PC-9 (cell line): Measurements from ENCODE around the gene RALGPS2. TPM values are rescaled to one million over a fixed set of nuclear protein-coding genes. Genes with fewer than 3 reads are reported as not detected.
A peak's percentile ranks its signal among the peaks of the same experiment; 100 is the strongest.

Experiments
- BruUV-seq: library from RNA; stranded (reverse); fragments of 400-500 nt; replicated peaks from 2 replicates; lab custom pipeline; 2021; lab: Mats Ljungman, UMichigan
- CTCF ChIA-PET: fragments of 300-600 bp; sonication (Branson Sonifier 250); formaldehyde crosslinking; loops from one replicate; lab custom pipeline; 2022; ENCODE audit warnings: antibody characterized with exemption; lab: Charles Lee
- POLR2A ChIA-PET: fragments of 300-600 bp; sonication (Branson Sonifier 250); formaldehyde crosslinking; loops from one replicate; lab custom pipeline; 2022; ENCODE audit warnings: antibody characterized with exemption; ENCODE audit not compliant: unreplicated experiment; lab: Charles Lee
- DNase-seq, 2 experiments: peaks; one replicate each; pipeline versions ENCODE4 v3.0.0 to v3.0.0-alpha.2; 2015 to 2022; ENCODE audit warnings: mixed read lengths in 1 of 2
- H2AFZ ChIP-seq: fragments of 200-600 bp; sonication (generic); 2 replicates; pipeline ENCODE4 v1.8.1; 2017; ENCODE audit warnings: antibody characterized with exemption
- H3F3A ChIP-seq: fragments of 200-600 bp; sonication (generic); 2 replicates; pipeline ENCODE4 v1.8.1; 2017; ENCODE audit warnings: antibody characterized with exemption, mild to moderate bottlenecking, low read depth; ENCODE audit not compliant: insufficient read depth
- H3K27ac ChIP-seq: fragments of 200-600 bp; sonication (generic); 2 replicates; pipeline ENCODE4 v1.6.1; 2016; ENCODE audit warnings: mixed run types
- H3K27me3 ChIP-seq: fragments of 200-600 bp; sonication (generic); 2 replicates; pipeline ENCODE4 v1.6.1; 2016; ENCODE audit warnings: low read depth, mixed run types; ENCODE audit not compliant: insufficient read depth
- H3K36me3 ChIP-seq: fragments of 200-600 bp; sonication (generic); 2 replicates; pipeline ENCODE4 v1.6.1; 2016; ENCODE audit warnings: low read depth, mixed run types
- H3K4me1 ChIP-seq: fragments of 200-600 bp; sonication (generic); replicated peaks from 2 replicates; pipeline ENCODE4 v1.6.1; 2016; ENCODE audit warnings: mixed run types; ENCODE audit not compliant: insufficient read depth
- H3K4me2 ChIP-seq: fragments of 200-600 bp; sonication (generic); 2 replicates; pipeline ENCODE4 v1.6.1; 2017; ENCODE audit warnings: mixed run types
- H3K4me3 ChIP-seq: fragments of 200-600 bp; sonication (generic); 2 replicates; pipeline ENCODE4 v1.6.1; 2016; ENCODE audit warnings: mixed run types
- H3K79me2 ChIP-seq: fragments of 200-600 bp; sonication (generic); 2 replicates; pipeline ENCODE4 v1.6.1; 2017; ENCODE audit warnings: low read depth, mixed run types
- H3K9me2 ChIP-seq: fragments of 200-600 bp; sonication (generic); 2 replicates; pipeline ENCODE4 v1.8.1; 2017; ENCODE audit warnings: mild to moderate bottlenecking; ENCODE audit not compliant: insufficient read depth
- H3K9me3 ChIP-seq: fragments of 200-600 bp; sonication (generic); 2 replicates; pipeline ENCODE4 v1.8.1; 2016; ENCODE audit warnings: low read depth; ENCODE audit not compliant: insufficient read depth
- H4K20me1 ChIP-seq: fragments of 200-600 bp; sonication (generic); 2 replicates; pipeline ENCODE4 v1.8.1; 2017; ENCODE audit not compliant: insufficient read depth
- EZH2 ChIP-seq: fragments of 200-600 bp; sonication (generic); IDR thresholded peaks from 2 replicates; pipeline ENCODE4 v1.8.0; 2017; ENCODE audit warnings: antibody characterized with exemption, low read depth
- intact Hi-C: fragments of 100-400 bp; cut with micrococcal nuclease; formaldehyde crosslinking; loops from one replicate; pipeline ENCODE4 v1.10.0; 2022; ENCODE audit not compliant: unreplicated experiment
- total RNA-seq: library from RNA; stranded (reverse); gene quantifications from 2 replicates; pipeline ENCODE4 v1.2.3, GENCODE V29; 2021
- TF ChIP-seq, protein P1 (sequence below): fragments of 200-600 bp; sonication (generic); conservative IDR thresholded peaks from 2 replicates; pipeline ENCODE4 v1.6.1; 2017; ENCODE audit warnings: mixed run types, antibody characterized with exemption, mild to moderate bottlenecking, moderate library complexity

Gene RALGPS2
- total RNA-seq, 1 experiment from 2014 or later: 62.4 TPM

DNA sequence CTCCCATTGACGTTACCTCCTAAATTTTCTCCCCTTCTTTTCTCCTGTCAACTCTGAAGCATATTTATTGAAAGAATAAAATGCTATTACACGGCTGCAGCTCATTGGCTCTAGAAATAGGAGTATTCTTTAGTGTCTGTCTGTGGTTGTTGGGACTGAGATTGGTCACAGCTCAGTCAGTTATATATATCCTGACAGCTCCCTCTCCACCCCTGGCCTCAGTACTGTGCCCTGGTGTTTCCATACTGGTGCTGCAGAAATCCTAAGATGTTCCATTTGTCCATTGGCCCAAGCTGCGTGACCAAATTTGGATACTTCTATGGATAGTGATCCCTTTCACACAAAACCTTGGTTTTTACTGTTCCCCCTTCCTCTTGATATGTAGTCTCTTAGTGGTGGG, 67.3 kb downstream of the RALGPS2 start:
- Histone ChIP-seq H3K27me3 (no peaks in the 10 kb centered on the region), H2AFZ (no peak overlapping the region), H3K4me3 (no peak overlapping the region), H3K9me2 (no peaks in the 10 kb centered on the region), H3K36me3 (peaks cover 9% of the 10 kb centered on the region; the same call in 1 of the 2 replicates), H3K9me3 (no peaks in the 10 kb centered on the region), H3K4me2 (no peak overlapping the region), H3K79me2 (no peaks in the 10 kb centered on the region), H3K4me1 (0 out of 2 replicates have a peak, but pooled peaks cover 9% of the 10 kb centered on the region), H3K27ac (no peak overlapping the region), H3F3A (no peaks in the 10 kb centered on the region; the same call in none of the 2 replicates), H4K20me1 (no peaks in the 10 kb centered on the region)
- intact Hi-C loops: no loop called here
- DNase-seq: no peak
- BruUV-seq: no TSS peak
- POLR2A ChIA-PET: no interaction called here
- CTCF ChIA-PET: interaction anchor here (0.6 kb wide), 1 partner anchor 184 kb away, joined by 7 read pairs; no protein-coding TSS in a partner anchor
- no peak for TF ChIP-seq EZH2
- TF ChIP-seq, protein P1, sequence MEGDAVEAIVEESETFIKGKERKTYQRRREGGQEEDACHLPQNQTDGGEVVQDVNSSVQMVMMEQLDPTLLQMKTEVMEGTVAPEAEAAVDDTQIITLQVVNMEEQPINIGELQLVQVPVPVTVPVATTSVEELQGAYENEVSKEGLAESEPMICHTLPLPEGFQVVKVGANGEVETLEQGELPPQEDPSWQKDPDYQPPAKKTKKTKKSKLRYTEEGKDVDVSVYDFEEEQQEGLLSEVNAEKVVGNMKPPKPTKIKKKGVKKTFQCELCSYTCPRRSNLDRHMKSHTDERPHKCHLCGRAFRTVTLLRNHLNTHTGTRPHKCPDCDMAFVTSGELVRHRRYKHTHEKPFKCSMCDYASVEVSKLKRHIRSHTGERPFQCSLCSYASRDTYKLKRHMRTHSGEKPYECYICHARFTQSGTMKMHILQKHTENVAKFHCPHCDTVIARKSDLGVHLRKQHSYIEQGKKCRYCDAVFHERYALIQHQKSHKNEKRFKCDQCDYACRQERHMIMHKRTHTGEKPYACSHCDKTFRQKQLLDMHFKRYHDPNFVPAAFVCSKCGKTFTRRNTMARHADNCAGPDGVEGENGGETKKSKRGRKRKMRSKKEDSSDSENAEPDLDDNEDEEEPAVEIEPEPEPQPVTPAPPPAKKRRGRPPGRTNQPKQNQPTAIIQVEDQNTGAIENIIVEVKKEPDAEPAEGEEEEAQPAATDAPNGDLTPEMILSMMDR: no peak

DNA sequence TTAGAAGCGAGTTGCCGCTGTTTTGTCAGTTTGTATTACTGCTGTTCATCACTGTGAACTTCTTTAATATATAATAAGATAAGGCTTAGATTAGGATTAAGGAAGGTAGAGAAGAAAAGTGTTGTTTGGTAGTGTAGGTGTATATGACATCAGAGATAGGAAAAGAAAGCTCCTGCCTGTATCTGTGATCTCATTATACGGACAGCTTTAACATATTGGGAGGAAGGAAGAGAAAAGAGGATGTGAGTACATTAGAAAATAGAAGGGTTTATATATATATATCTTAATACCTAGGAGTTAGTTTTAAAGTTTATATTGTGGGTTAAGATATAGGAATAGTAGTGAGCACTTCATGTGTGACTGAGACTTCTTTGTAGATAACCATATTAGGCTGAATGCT, 71.0 kb downstream of the RALGPS2 start:
- Histone ChIP-seq H3F3A (peaks cover 7% of the 10 kb centered on the region), H2AFZ (no peak overlapping the region), H3K36me3 (peaks cover 24% of the 10 kb centered on the region; the same call in 1 of the 2 replicates), H3K79me2 (peaks cover 8% of the 10 kb centered on the region; the same call in 1 of the 2 replicates), H3K9me3 (no peaks in the 10 kb centered on the region; the same call in 1 of the 2 replicates), H4K20me1 (no peaks in the 10 kb centered on the region), H3K9me2 (no peaks in the 10 kb centered on the region; the same call in 1 of the 2 replicates), H3K4me3 (no peak overlapping the region), H3K4me2 (no peak overlapping the region), H3K27me3 (no peaks in the 10 kb centered on the region), H3K4me1 (0 out of 2 replicates have a peak, but pooled peaks cover 9% of the 10 kb centered on the region), H3K27ac (no peak overlapping the region)
- TF ChIP-seq EZH2: no peak
- TF ChIP-seq, protein P1: no peak
- DNase-seq: no peak
- CTCF ChIA-PET: no interaction called here
- POLR2A ChIA-PET: no interaction called here
- intact Hi-C loops: no loop called here
- BruUV-seq: no TSS peak

DNA sequence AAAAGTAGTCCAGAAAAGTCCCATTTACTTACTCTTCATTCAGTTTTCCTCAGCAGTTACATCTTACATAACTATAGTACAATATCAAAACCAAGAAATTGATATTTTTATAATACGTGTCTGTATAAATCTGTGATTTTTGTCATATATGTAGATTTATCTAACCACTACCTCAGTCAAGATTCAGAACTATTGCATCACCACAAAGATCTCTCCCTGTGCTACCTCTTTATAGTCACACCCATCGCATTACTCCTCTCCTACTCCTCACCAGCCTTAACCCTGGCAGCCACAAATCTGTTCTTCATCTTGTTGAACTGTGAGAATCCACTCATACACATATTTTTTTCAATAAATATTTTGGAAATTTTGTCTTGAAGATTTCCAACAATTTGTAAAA, 72.5 kb downstream of the RALGPS2 start:
- Histone ChIP-seq H3K36me3 (peaks cover 27% of the 10 kb centered on the region; the same call in 1 of the 2 replicates), H3K4me1 (0 out of 2 replicates have a peak, but pooled peaks cover 9% of the 10 kb centered on the region), H3K79me2 (peaks cover 8% of the 10 kb centered on the region; the same call in 1 of the 2 replicates), H3K4me2 (no peak overlapping the region), H3K27me3 (no peaks in the 10 kb centered on the region), H3K9me2 (no peaks in the 10 kb centered on the region; the same call in 1 of the 2 replicates), H3K27ac (peak overlapping the region; percentile 14; the same call in 1 of the 2 replicates), H2AFZ (no peak overlapping the region), H3F3A (peaks cover 12% of the 10 kb centered on the region), H4K20me1 (no peaks in the 10 kb centered on the region), H3K9me3 (no peaks in the 10 kb centered on the region; the same call in 1 of the 2 replicates), H3K4me3 (no peak overlapping the region)
- POLR2A ChIA-PET: no interaction called here
- TF ChIP-seq, protein P1: no peak
- no peak for TF ChIP-seq EZH2
- intact Hi-C loops: no loop called here
- CTCF ChIA-PET: no interaction called here
- no TSS peak for BruUV-seq
- DNase-seq: no peak
